WTC11 (cell line): ENCODE results near the gene RCOR3. TPM values are rescaled to one million over a fixed set of nuclear protein-coding genes. Genes with fewer than 3 reads are reported as not detected.

Source experiments
- ATAC-seq: fragments of 200-7000 bp; cut with Tn5 transposase; 2 replicates; pipeline ENCODE4 v1.10.0; 2021; ENCODE audit warnings: mild to moderate bottlenecking, moderate library complexity
- CTCF ChIA-PET: fragments of 300-600 bp; sonication (Branson Sonifier 250); formaldehyde crosslinking; loops from one replicate; lab custom pipeline; 2021; ENCODE audit warnings: antibody characterized with exemption; lab: Charles Lee
- POLR2A ChIA-PET: fragments of 350-600 bp; sonication (Branson Sonifier 250); formaldehyde crosslinking; loops from one replicate; lab custom pipeline; 2021; ENCODE audit warnings: antibody characterized with exemption; lab: Charles Lee
- DNase-seq: peaks from one replicate; pipeline ENCODE4 v3.0.0; 2021; ENCODE audit warnings: low spot score
- H3K27ac Mint-ChIP-seq: 2 replicates; pipeline ENCODE4 v1.8.0; 2021; ENCODE audit warnings: mixed read lengths
- H3K27me3 Mint-ChIP-seq: 2 replicates; pipeline ENCODE4 v1.8.0; 2021; ENCODE audit warnings: low read depth, mild to moderate bottlenecking, moderate library complexity, mixed read lengths
- H3K36me3 Mint-ChIP-seq: 2 replicates; pipeline ENCODE4 v1.8.0; 2021; ENCODE audit warnings: mixed read lengths
- H3K4me1 Mint-ChIP-seq: 2 replicates; pipeline ENCODE4 v1.8.0; 2022; ENCODE audit warnings: mixed read lengths
- H3K4me3 Mint-ChIP-seq: 2 replicates; pipeline ENCODE4 v1.8.0; 2021; ENCODE audit warnings: mild to moderate bottlenecking, moderate library complexity, mixed read lengths
- H3K9me3 Mint-ChIP-seq: 2 replicates; pipeline ENCODE4 v1.8.0; 2021; ENCODE audit warnings: mixed read lengths
- AR ChIP-seq: fragments of 250-450 bp; sonication (Bioruptor Pico); IDR thresholded peaks from 2 replicates; pipeline ENCODE4 v1.9.0; 2021; ENCODE audit warnings: mild to moderate bottlenecking
- CBFB ChIP-seq: sonication (generic); formaldehyde crosslinking; IDR thresholded peaks from 2 replicates; pipeline ENCODE4 v1.8.1; 2022; ENCODE audit warnings: mild to moderate bottlenecking, low read depth, missing genetic modification reagents
- CDX4 ChIP-seq: fragments of 250-450 bp; sonication (Bioruptor Pico); IDR thresholded peaks from 2 replicates; pipeline ENCODE4 v1.9.0; 2021; ENCODE audit warnings: moderate library complexity, mild to moderate bottlenecking, inconsistent platforms, borderline replicate concordance
- E2F1 ChIP-seq: sonication (generic); formaldehyde crosslinking; IDR thresholded peaks from 2 replicates; pipeline ENCODE4 v1.8.0; 2022; ENCODE audit warnings: mild to moderate bottlenecking, missing genetic modification reagents
- ELF4 ChIP-seq: sonication (generic); formaldehyde crosslinking; IDR thresholded peaks from 2 replicates; pipeline ENCODE4 v1.8.1; 2022; ENCODE audit warnings: low read depth, mild to moderate bottlenecking, moderate library complexity, missing genetic modification reagents
- GABPB1 ChIP-seq: sonication (generic); formaldehyde crosslinking; IDR thresholded peaks from 2 replicates; pipeline ENCODE4 v1.8.1; 2023; ENCODE audit warnings: mild to moderate bottlenecking, missing genetic modification reagents
- GRHL2 ChIP-seq: fragments of 250-450 bp; sonication (Bioruptor Pico); IDR thresholded peaks from 2 replicates; pipeline ENCODE4 v1.8.0; 2022; ENCODE audit warnings: mild to moderate bottlenecking, moderate library complexity; ENCODE audit not compliant: insufficient replicate concordance, severe bottlenecking
- GTF2I ChIP-seq: fragments of 250-450 bp; sonication (Bioruptor Pico); conservative IDR thresholded peaks from 2 replicates; pipeline ENCODE4 v1.4.0; 2021; ENCODE audit warnings: mild to moderate bottlenecking
- HMGA2 ChIP-seq: fragments of 250-450 bp; sonication (Bioruptor Pico); IDR thresholded peaks from 2 replicates; pipeline ENCODE4 v1.4.0; 2021; ENCODE audit warnings: mild to moderate bottlenecking, moderate library complexity
- KAT7 ChIP-seq: sonication (generic); formaldehyde crosslinking; IDR thresholded peaks from 2 replicates; pipeline ENCODE4 v1.8.1; 2023; ENCODE audit warnings: missing genetic modification reagents, mild to moderate bottlenecking, borderline replicate concordance
- NFATC4 ChIP-seq: fragments of 250-450 bp; sonication (Bioruptor Pico); IDR thresholded peaks from 2 replicates; pipeline ENCODE4 v1.9.0; 2021; ENCODE audit warnings: mild to moderate bottlenecking
- NFE2L1 ChIP-seq: sonication (generic); formaldehyde crosslinking; IDR thresholded peaks from 2 replicates; pipeline ENCODE4 v1.8.1; 2023; ENCODE audit warnings: missing genetic modification reagents
- NR1H2 ChIP-seq: sonication (generic); formaldehyde crosslinking; IDR thresholded peaks from 2 replicates; pipeline ENCODE4 v1.9.0; 2021; ENCODE audit warnings: mild to moderate bottlenecking, moderate library complexity, missing genetic modification reagents
- NR2C2 ChIP-seq: sonication (generic); formaldehyde crosslinking; IDR thresholded peaks from 2 replicates; pipeline ENCODE4 v1.8.0; 2022; ENCODE audit warnings: mild to moderate bottlenecking, missing genetic modification reagents
- NR3C1 ChIP-seq: sonication (generic); formaldehyde crosslinking; conservative IDR thresholded peaks from 2 replicates; pipeline ENCODE4 v1.8.1; 2023; ENCODE audit warnings: low read depth, mild to moderate bottlenecking, missing genetic modification reagents
- PRDM15 ChIP-seq: sonication (generic); formaldehyde crosslinking; IDR thresholded peaks from 2 replicates; pipeline ENCODE4 v1.8.0; 2022; ENCODE audit warnings: missing genetic modification reagents
- RELA ChIP-seq: sonication (generic); formaldehyde crosslinking; IDR thresholded peaks from 2 replicates; pipeline ENCODE4 v1.8.1; 2022; ENCODE audit warnings: missing genetic modification reagents, mild to moderate bottlenecking, borderline replicate concordance
- SP1 ChIP-seq: sonication (generic); formaldehyde crosslinking; conservative IDR thresholded peaks from 2 replicates; pipeline ENCODE4 v1.8.1; 2022; ENCODE audit warnings: missing genetic modification reagents
- TCF7 ChIP-seq: sonication (generic); formaldehyde crosslinking; IDR thresholded peaks from 2 replicates; pipeline ENCODE4 v1.8.0; 2022; ENCODE audit warnings: mild to moderate bottlenecking, low read depth, missing genetic modification reagents, moderate library complexity
- ZNF219 ChIP-seq: sonication (generic); formaldehyde crosslinking; IDR thresholded peaks from 2 replicates; pipeline ENCODE4 v1.8.0; 2023; ENCODE audit warnings: missing genetic modification reagents, mild to moderate bottlenecking, borderline replicate concordance
- ZNF263 ChIP-seq: sonication (generic); formaldehyde crosslinking; IDR thresholded peaks from 2 replicates; pipeline ENCODE4 v1.8.1; 2022; ENCODE audit warnings: low read depth, mild to moderate bottlenecking, moderate library complexity, missing genetic modification reagents
- ZNF425 ChIP-seq: fragments of 250-450 bp; sonication (Bioruptor Pico); conservative IDR thresholded peaks from 2 replicates; pipeline ENCODE4 v1.9.0; 2021; ENCODE audit warnings: mild to moderate bottlenecking
- total RNA-seq: library from RNA; stranded (reverse); gene quantifications from 3 replicates; pipeline ENCODE4 v1.2.3, GENCODE V29; 2021
- TF ChIP-seq, protein P1 (sequence below): sonication (generic); formaldehyde crosslinking; IDR thresholded peaks from 2 replicates; pipeline ENCODE4 v1.8.0; 2023; ENCODE audit warnings: missing genetic modification reagents
- TF ChIP-seq, protein P2 (sequence below): sonication (generic); formaldehyde crosslinking; IDR thresholded peaks from 2 replicates; pipeline ENCODE4 v1.8.0; 2023; ENCODE audit warnings: mild to moderate bottlenecking, missing genetic modification reagents

RCOR3 gene
- total RNA-seq, 1 experiment from 2014 or later: 35.9 TPM

DNA sequence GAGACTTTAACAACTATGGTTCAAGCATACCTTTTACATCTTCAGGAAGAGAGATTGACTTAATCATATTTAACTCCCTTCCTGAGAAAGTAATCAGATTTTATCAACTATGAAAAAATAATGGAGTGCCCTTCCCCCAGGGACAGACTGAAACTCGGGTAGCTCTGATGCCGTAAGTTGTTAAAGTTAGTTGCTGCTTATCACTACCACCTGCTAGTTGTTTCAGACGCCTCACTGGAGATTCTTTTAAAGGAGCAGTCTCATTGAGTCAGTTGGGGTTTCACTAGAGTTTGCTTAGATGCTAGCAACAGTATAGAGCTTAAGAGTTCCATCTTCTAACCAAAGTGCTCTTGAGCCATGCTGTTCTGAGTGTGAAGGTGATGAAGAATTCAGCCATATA lies 50.5 kb downstream of the RCOR3 start (continued):
- no peak for TF ChIP-seq PRDM15 (CRISPR knock-in tag)
- TF ChIP-seq GTF2I (CRISPR knock-in tag): no peak
- no peak for TF ChIP-seq KAT7 (CRISPR knock-in tag)
- no peak for TF ChIP-seq NFE2L1 (CRISPR knock-in tag)
- no peak for TF ChIP-seq GABPB1 (CRISPR knock-in tag)
- TF ChIP-seq, protein P1, sequence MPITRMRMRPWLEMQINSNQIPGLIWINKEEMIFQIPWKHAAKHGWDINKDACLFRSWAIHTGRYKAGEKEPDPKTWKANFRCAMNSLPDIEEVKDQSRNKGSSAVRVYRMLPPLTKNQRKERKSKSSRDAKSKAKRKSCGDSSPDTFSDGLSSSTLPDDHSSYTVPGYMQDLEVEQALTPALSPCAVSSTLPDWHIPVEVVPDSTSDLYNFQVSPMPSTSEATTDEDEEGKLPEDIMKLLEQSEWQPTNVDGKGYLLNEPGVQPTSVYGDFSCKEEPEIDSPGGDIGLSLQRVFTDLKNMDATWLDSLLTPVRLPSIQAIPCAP (CRISPR knock-in tag): no peak
- TF ChIP-seq RELA (CRISPR knock-in tag): no peak
- TF ChIP-seq CBFB (CRISPR knock-in tag): no peak
- TF ChIP-seq E2F1: no peak
- no peak for TF ChIP-seq HMGA2
- TF ChIP-seq NR2C2 (CRISPR knock-in tag): no peak
- no peak for TF ChIP-seq NR3C1 (CRISPR knock-in tag)
- TF ChIP-seq NR1H2 (CRISPR knock-in tag): no peak
- TF ChIP-seq GRHL2 (CRISPR knock-in tag): no peak
- no peak for TF ChIP-seq NFATC4
- no peak for TF ChIP-seq ZNF425 (CRISPR knock-in tag)

DNA sequence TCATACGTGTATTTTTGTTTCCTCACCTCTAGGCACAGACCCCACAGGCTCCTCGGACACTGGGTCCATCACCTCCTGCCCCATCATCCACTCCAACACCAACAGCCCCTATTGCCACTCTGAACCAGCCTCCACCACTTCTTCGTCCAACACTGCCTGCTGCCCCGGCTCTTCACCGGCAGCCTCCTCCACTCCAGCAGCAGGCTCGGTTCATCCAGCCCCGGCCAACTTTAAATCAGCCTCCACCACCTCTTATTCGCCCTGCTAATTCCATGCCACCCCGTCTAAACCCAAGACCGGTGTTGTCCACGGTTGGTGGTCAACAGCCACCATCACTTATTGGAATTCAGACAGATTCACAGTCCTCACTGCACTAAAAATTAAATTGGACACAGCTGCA lies 54.2 kb downstream of the RCOR3 start:
- ChIA-PET CTCF (no interaction called here), POLR2A (no interaction called here)
- Mint-ChIP-seq H3K9me3 (no peaks in the 10 kb centered on the region), H3K4me1 (no peaks in the 10 kb centered on the region), H3K27me3 (no peaks in the 10 kb centered on the region), H3K27ac (no peak overlapping the region), H3K4me3 (no peak overlapping the region), H3K36me3 (peaks cover 11% of the 10 kb centered on the region)
- DNase-seq (no peak), ATAC-seq (no peak)
- TF ChIP-seq, protein P2, sequence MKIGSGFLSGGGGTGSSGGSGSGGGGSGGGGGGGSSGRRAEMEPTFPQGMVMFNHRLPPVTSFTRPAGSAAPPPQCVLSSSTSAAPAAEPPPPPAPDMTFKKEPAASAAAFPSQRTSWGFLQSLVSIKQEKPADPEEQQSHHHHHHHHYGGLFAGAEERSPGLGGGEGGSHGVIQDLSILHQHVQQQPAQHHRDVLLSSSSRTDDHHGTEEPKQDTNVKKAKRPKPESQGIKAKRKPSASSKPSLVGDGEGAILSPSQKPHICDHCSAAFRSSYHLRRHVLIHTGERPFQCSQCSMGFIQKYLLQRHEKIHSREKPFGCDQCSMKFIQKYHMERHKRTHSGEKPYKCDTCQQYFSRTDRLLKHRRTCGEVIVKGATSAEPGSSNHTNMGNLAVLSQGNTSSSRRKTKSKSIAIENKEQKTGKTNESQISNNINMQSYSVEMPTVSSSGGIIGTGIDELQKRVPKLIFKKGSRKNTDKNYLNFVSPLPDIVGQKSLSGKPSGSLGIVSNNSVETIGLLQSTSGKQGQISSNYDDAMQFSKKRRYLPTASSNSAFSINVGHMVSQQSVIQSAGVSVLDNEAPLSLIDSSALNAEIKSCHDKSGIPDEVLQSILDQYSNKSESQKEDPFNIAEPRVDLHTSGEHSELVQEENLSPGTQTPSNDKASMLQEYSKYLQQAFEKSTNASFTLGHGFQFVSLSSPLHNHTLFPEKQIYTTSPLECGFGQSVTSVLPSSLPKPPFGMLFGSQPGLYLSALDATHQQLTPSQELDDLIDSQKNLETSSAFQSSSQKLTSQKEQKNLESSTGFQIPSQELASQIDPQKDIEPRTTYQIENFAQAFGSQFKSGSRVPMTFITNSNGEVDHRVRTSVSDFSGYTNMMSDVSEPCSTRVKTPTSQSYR: no peak
- TF ChIP-seq CDX4 (CRISPR knock-in tag): no peak
- TF ChIP-seq ZNF219 (CRISPR knock-in tag): no peak
- TF ChIP-seq SP1: no peak
- no peak for TF ChIP-seq ELF4 (CRISPR knock-in tag)
- no peak for TF ChIP-seq ZNF263 (CRISPR knock-in tag)
- TF ChIP-seq TCF7 (CRISPR knock-in tag): no peak
- TF ChIP-seq AR: no peak
